ENCODE data around the gene CYP3A5. TPM values are rescaled to one million over a fixed set of nuclear protein-coding genes. Genes with fewer than 3 reads are reported as not detected.
A peak's percentile ranks its signal among the peaks of the same experiment; 100 is the strongest.

The CYP3A5 gene
- total RNA-seq, 1 experiment from 2014 or later, result not detected

GRCh38 chr7:99615989-99616358 lies 63.8 kb downstream of the CYP3A5 start:
- peak overlapping the region in 2 of 3 experiments; percentile 98 to 99; a peak in 5 of 7 replicates for H3K27ac Mint-ChIP-seq
- H3K9ac ChIP-seq (ENCODE audit: extremely low read depth, insufficient read length, low read length), result no peak overlapping the region
- H3K56ac ChIP-seq (ENCODE audit: insufficient read length, low read depth, low read length), result no peak overlapping the region
- no peak for TF ChIP-seq CTCF (conservative IDR thresholded peaks at IDR 0.05)
- H2AK5ac ChIP-seq (ENCODE audit: insufficient read length, low read length), result no peak overlapping the region
- H3K4me1 Mint-ChIP-seq, result peaks cover 11 to 18% of the 10 kb centered on the region in 2 experiments
- no peaks in the 10 kb centered on the region for H4K20me1 ChIP-seq (ENCODE audit: control insufficient read depth, insufficient read depth, insufficient read length)
- peaks cover 19 to 34% (median 31%) of the 10 kb centered on the region in 3 experiments for H3K36me3 Mint-ChIP-seq (ENCODE audit: insufficient read depth in 1 of 3, low read depth in 3 of 3)
- peak overlapping the region; percentile 92 to 94 for H3K4me3 Mint-ChIP-seq
- peaks cover 7% of the 10 kb centered on the region for H3K23me2 ChIP-seq (ENCODE audit: insufficient read length, low read depth, low read length, poor library complexity, severe bottlenecking)
- H2AFZ ChIP-seq (ENCODE audit: low read length), result no peak overlapping the region
- H3K9me3 Mint-ChIP-seq, result no peaks in the 10 kb centered on the region; a peak in 2 of 5 replicates
- H3K9me3 ChIP-seq (ENCODE audit: control insufficient read depth, low read depth, low read length), result no peaks in the 10 kb centered on the region
- no peaks in the 10 kb centered on the region for H3K79me2 ChIP-seq (ENCODE audit: insufficient read depth, low read length)
- no peak overlapping the region for H3K27ac ChIP-seq (ENCODE audit: insufficient read length, low read depth, low read length)
- no peak overlapping the region for H4K8ac ChIP-seq (replicated peaks; ENCODE audit: insufficient read length, low read depth, low read length)
- no peak overlapping the region for H4K5ac ChIP-seq (ENCODE audit: insufficient read length, low read depth, low read length)
- no peak overlapping the region for H2BK20ac ChIP-seq (ENCODE audit: low read depth, low read length, poor library complexity, severe bottlenecking)
- H3K4me2 ChIP-seq (ENCODE audit: insufficient read depth, insufficient read length, low read length), result peak overlapping the region; percentile 38
- H3K27me3 Mint-ChIP-seq (ENCODE audit: low read depth), result peaks cover 9% of the 10 kb centered on the region
- DNase-seq, result no peak
- no CpG with 5 or more reads among the region's 5 CpGs for WGBS (ENCODE audit: extremely low coverage, insufficient read length, low lambda C conversion rate)
- no peaks in the 10 kb centered on the region for H3K4me1 ChIP-seq (ENCODE audit: insufficient read depth, low read length)
- no peaks in the 10 kb centered on the region for H3K27me3 ChIP-seq (ENCODE audit: insufficient read depth, low read length)
- H2BK120ac ChIP-seq (ENCODE audit: low read depth, low read length, poor library complexity, severe bottlenecking), result no peak overlapping the region
- H3K14ac ChIP-seq (ENCODE audit: insufficient read depth, low read length), result peak overlapping the region; percentile 22; the same call in 1 of the 2 replicates
- no peak overlapping the region; the same call in 1 of the 2 replicates for H2BK15ac ChIP-seq (ENCODE audit: low read depth, low read length)
- no peak overlapping the region for H3T11ph ChIP-seq (ENCODE audit: low read length)
- no peak overlapping the region for H3K4ac ChIP-seq (ENCODE audit: low read depth, low read length)
- H3K79me1 ChIP-seq (ENCODE audit: insufficient read depth, low read depth, low read length, poor library complexity, severe bottlenecking), result peaks cover 4% of the 10 kb centered on the region
- H3K23ac ChIP-seq (ENCODE audit: insufficient read length, low read depth, low read length), result no peak overlapping the region
- no peak overlapping the region for H2BK12ac ChIP-seq (ENCODE audit: insufficient read length, low read depth, low read length)
- H4K91ac ChIP-seq (ENCODE audit: insufficient read length, low read depth, low read length), result no peak overlapping the region
- peak overlapping the region; percentile 41 for H3K18ac ChIP-seq (ENCODE audit: insufficient read length, low read depth, low read length)
- H2BK5ac ChIP-seq (ENCODE audit: insufficient read length, low read length), result no peak overlapping the region
